C4-2B (cell line): Measurements from ENCODE around the gene PTK6.
A peak's percentile ranks its signal among the peaks of the same experiment; 100 is the strongest.
"Not testable (repeated sequence)": the region's sequence is repeated elsewhere in the genome, so short reads cannot be mapped to it uniquely, and the experiment has no call there.

Source experiments
- H3K27ac ChIP-seq: fragments of 450-650 bp; 2 replicates; pipeline ENCODE4 v1.5.1; 2017
- CTCF ChIP-seq: fragments of 450-650 bp; conservative IDR thresholded peaks from 2 replicates; pipeline ENCODE4 v1.5.1; 2017; ENCODE audit warnings: mild to moderate bottlenecking
- ZFX ChIP-seq: fragments of 450-650 bp; IDR thresholded peaks from 2 replicates; pipeline ENCODE4 v1.6.1; 2017

The PTK6 gene

DNA sequence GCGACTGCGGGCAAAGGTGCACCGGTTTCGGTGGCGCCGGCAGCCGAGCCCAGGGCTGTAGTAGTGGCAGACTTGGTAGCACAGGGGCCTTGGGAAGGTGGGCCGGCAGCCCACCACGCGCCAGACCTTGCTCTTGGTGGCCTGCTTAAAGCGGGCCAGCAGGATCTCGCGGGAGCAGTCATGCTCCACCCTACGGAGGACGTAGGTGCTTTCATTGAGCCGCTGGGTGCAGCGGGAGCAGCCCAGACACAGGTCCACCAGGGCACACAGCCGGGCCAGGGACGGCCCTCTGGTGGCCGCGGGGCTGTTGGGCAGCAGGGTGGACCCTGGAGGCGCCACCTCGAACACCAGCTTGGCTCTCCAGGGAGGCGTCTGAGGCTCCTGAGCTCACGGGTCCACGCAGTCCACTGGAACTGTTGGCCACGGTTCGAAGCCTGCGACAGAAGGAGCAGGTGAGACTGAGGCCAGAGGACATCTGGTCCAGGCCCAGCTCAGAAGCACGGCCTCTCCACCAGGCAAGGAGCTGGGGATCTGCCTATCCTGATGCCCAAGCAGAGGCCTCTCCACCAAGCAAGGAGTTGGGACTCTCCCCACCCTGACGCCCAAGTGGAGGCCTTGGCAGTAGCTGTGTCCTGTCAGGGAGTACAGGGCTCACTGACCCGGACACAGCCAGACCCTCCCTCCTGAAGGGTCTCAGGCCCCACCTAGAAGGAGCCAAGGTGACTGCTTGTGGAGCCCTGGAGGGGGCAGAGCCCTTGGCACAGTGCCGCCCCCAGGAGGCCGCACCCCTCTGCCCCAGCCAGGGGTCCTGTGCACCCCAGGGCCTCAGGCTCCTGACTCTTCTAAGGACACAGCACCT, 35.8 kb upstream of the PTK6 start:
- H3K27ac ChIP-seq, result peak overlapping the region; percentile 62
- no peak for TF ChIP-seq ZFX
- TF ChIP-seq CTCF, result no peak; the same call in 1 of the 2 replicates

GRCh38 chr20:63572071-63572787, 35.1 kb upstream of the PTK6 start:
- H3K27ac ChIP-seq, result no peak overlapping the region
- TF ChIP-seq ZFX (no peak), CTCF (no peak)

- H3K27ac ChIP-seq, result not testable (repeated sequence)
Observed at GRCh38 chr20:63571087-63571478, 33.9 kb upstream of the PTK6 start.

DNA sequence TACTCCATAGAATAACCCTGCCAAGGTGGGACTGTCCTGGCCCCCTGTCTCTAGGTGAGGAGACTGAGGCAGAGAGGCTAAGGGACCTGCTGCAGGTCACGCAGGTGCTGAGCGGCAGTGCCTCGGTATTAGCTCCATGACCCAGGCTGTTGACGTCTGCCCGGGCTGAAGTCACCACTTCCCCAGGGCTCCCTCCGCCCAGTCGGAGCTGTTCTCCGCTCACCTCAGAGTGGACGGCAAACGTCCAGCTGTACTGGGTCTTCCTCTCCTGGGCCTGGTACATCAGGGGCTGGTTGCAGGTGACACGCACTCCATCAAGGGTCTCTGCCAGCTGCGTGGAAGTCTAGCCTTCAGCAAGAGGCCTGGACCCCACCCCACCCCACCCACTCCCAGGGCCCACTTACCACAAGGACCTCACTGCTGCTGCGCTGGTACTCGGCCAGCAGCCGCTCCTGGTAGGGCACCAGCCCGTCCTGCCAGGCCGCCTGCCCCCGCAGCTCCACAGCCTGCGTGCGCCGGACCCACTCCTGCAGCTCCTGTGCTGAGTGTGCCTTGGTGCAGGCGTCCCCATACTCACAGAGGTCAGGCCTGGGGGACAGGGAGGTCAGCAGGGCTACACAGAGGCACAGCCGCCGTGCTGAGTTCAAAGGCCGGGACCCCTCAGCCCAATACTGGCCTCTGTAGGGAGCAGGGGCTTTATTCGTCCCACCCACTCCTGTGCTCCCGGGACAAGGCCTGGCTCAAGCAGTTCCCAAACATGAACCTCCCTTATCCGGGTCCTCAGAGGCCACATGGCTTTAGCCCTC, 33.3 kb upstream of the PTK6 start:
- no peak overlapping the region for H3K27ac ChIP-seq
- TF ChIP-seq ZFX (no peak), CTCF (no peak)

DNA sequence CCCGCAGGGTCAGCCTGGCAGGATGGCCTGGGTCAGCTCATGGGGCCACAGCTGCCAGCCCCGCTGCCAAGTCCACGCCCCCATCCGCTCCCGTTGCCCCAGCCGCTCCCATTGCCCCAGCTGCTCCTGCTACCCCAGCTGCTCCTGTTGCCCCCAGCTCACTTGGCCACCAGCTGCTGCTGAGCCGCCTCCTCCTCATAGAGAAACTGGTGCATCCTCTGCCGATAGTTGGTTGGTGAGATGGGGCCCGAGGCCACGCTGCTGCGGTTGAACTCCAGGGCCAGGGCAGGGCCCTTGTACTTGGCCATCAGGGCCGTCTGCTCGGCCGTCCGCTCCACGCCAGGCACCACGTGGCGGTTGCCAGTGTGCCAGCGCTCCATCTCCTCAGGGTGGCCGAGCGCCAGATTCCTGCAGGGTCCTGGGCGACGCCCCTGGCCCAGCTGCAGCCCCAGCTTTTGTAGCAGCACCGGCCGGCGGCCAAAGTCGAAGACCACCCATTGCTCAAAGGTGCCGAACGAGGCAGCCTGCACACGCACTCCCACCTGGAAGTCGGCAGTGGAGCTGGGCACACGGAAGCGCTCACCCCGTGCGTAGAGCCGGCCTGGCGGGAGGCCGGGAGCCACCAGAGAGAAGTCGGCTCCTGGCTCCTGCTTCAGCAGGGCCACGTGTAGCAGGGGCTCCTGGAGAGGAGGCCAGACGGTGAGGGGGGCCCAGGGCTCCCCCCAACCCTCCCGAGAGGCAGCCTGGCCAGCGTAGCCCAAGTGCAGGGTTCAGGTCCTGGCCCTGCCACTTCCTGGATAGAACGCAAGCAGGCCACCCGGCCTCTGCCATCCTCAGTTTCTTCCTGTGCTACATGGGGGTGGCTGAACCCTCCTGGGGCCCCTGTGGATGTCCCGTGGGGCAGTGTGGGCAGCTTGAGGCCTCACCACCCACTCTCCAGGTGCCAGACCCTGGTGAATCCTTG, 32.1 kb upstream of the PTK6 start:
- no peak for TF ChIP-seq CTCF
- no peak for TF ChIP-seq ZFX
- no peak overlapping the region for H3K27ac ChIP-seq

DNA sequence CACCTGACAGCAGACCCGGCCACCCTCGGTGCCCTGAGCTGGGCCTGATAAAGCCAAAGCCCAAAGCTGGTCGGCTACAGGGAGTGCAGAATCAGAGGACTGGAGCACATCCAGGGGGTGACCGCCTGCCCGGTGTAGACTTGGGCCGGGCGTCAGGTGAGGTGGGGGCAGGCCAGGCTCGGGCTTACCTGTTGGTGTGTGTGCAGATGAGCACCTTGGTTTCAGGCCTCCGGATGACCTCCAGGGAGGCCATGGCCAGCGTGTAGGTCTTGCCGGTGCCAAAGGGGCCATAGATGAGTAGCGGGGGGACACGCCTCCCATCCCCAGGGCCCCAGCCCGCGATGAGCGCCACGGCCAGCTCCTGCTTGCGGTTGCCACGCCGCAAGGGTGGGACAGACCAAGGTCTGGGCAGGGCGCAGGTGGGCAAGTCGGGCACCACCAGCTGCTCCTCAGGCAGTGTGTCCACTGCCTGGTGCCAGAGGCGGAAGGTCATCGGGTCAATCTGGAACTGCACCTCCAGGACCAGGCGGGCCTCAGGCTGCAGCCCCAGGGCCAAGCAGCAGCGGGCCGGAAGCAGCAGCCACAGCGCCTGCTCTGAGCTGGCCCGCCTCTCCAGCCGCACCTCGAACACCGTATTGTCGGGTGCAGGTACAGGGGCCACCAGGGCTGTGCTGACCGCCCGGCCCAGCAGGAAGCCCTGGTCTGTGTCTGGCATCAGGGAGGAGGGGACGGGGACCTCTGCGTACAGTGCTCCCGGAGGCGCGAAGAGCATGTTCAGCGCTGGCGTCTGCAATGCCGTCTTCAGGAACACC, 31.2 kb upstream of the PTK6 start:
- H3K27ac ChIP-seq, result no peak overlapping the region
- TF ChIP-seq CTCF (no peak), ZFX (no peak)
